Measurements from ENCODE around the gene GALNT13.

The GALNT13 gene

DNA sequence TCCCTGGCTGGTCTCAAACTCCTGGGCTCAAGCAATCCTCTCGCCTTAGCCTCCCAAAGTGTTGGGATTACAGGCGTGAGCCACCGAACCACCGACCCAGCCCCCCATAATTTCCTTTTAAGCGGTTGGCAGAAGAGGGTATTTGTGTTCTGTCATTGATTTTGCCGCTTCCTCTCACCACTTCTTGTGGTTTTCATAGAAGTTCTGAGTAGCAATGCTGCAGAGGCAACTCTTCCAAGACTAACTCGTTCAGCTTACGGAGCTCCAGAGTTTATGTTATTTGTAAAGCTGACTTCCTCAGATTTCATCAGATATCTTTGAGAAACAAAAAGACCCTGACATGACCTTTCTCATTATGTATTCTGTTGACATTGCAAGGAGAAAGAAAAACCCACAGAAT, 565.4 kb downstream of the GALNT13 start:
- TF ChIP-seq, protein P1, sequence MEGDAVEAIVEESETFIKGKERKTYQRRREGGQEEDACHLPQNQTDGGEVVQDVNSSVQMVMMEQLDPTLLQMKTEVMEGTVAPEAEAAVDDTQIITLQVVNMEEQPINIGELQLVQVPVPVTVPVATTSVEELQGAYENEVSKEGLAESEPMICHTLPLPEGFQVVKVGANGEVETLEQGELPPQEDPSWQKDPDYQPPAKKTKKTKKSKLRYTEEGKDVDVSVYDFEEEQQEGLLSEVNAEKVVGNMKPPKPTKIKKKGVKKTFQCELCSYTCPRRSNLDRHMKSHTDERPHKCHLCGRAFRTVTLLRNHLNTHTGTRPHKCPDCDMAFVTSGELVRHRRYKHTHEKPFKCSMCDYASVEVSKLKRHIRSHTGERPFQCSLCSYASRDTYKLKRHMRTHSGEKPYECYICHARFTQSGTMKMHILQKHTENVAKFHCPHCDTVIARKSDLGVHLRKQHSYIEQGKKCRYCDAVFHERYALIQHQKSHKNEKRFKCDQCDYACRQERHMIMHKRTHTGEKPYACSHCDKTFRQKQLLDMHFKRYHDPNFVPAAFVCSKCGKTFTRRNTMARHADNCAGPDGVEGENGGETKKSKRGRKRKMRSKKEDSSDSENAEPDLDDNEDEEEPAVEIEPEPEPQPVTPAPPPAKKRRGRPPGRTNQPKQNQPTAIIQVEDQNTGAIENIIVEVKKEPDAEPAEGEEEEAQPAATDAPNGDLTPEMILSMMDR (IDR thresholded peaks at IDR 0.05; ENCODE audit: poor library complexity, severe bottlenecking), result no peak
- no peaks in the 10 kb centered on the region for H3K36me3 ChIP-seq (ENCODE audit: low read depth)
- H3K27me3 ChIP-seq (ENCODE audit: insufficient read depth, poor library complexity, severe bottlenecking), result no peaks in the 10 kb centered on the region
- H3K9me3 ChIP-seq (ENCODE audit: severe bottlenecking), result no peaks in the 10 kb centered on the region
- H3K4me1 ChIP-seq (ENCODE audit: insufficient read depth, poor library complexity, severe bottlenecking), result no peaks in the 10 kb centered on the region
- H3K4me3 ChIP-seq (ENCODE audit: severe bottlenecking), result no peak overlapping the region
- H3K27ac ChIP-seq (ENCODE audit: poor library complexity, severe bottlenecking), result no peak overlapping the region
- no peak for DNase-seq (ENCODE audit: low spot score)
- no peak for ATAC-seq (ENCODE audit: low read depth)

GRCh38 chr2:154439156-154439555, 567.4 kb downstream of the GALNT13 start:
- no peak for DNase-seq (ENCODE audit: low spot score)
- H3K4me1 ChIP-seq (ENCODE audit: insufficient read depth, poor library complexity, severe bottlenecking), result no peaks in the 10 kb centered on the region
- TF ChIP-seq, protein P1 (IDR thresholded peaks at IDR 0.05; ENCODE audit: poor library complexity, severe bottlenecking), result peak; percentile 20
- no peak overlapping the region for H3K4me3 ChIP-seq (ENCODE audit: severe bottlenecking)
- no peaks in the 10 kb centered on the region for H3K9me3 ChIP-seq (ENCODE audit: severe bottlenecking)
- H3K27me3 ChIP-seq (ENCODE audit: insufficient read depth, poor library complexity, severe bottlenecking), result no peaks in the 10 kb centered on the region
- H3K27ac ChIP-seq (ENCODE audit: poor library complexity, severe bottlenecking), result no peak overlapping the region
- H3K36me3 ChIP-seq (ENCODE audit: low read depth), result no peaks in the 10 kb centered on the region
- ATAC-seq (ENCODE audit: low read depth), result no peak

DNA sequence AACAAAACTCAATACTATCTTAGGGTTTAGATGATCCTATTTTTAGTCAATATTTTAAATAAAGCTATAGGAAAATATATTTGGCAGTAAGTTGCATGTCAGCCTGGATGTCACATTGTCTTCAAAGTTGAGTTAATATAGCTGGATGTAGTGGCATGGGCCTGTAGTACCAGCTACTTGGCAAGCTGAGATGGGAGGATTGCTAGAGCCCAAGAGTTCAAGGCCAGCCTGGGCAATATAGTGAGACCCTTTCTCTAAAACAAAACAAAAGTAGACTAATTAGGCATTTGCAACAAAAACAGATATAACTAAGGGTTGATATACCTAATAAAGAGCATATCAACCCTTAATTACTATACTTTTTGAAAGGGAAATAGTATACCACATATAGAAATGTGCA, 572.2 kb downstream of the GALNT13 start:
- DNase-seq (ENCODE audit: low spot score), result no peak
- Histone ChIP-seq H3K4me3 (ENCODE audit: severe bottlenecking) (no peak overlapping the region), H3K9me3 (ENCODE audit: severe bottlenecking) (no peaks in the 10 kb centered on the region), H3K27me3 (ENCODE audit: insufficient read depth, poor library complexity, severe bottlenecking) (peaks cover 7% of the 10 kb centered on the region), H3K27ac (ENCODE audit: poor library complexity, severe bottlenecking) (no peak overlapping the region), H3K36me3 (ENCODE audit: low read depth) (no peaks in the 10 kb centered on the region), H3K4me1 (ENCODE audit: insufficient read depth, poor library complexity, severe bottlenecking) (no peaks in the 10 kb centered on the region)
- ATAC-seq (ENCODE audit: low read depth), result no peak
- TF ChIP-seq, protein P1 (IDR thresholded peaks at IDR 0.05; ENCODE audit: poor library complexity, severe bottlenecking), result no peak

DNA sequence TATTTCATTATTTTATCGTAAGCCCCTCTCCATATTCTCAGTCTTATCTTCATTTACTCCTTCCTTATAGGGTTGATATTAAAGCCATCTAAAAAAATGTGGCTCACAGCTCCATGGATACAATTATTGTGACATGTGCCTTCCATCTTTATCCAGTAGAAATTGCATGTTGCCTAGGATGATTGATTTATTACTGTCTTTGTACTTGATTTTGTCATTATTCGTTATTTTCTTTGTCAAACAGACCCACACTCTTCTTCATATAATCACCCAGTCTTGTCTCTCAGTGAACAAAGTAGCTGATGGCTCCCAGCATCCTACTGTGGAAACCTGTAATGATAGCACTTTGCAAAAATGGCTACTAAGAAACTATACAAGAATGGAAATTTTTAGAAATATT, 574.6 kb downstream of the GALNT13 start:
- no peak overlapping the region for H3K27ac ChIP-seq (ENCODE audit: poor library complexity, severe bottlenecking)
- H3K27me3 ChIP-seq (ENCODE audit: insufficient read depth, poor library complexity, severe bottlenecking), result peaks cover 7% of the 10 kb centered on the region
- DNase-seq (ENCODE audit: low spot score) (no peak), ATAC-seq (ENCODE audit: low read depth) (no peak)
- no peaks in the 10 kb centered on the region for H3K36me3 ChIP-seq (ENCODE audit: low read depth)
- H3K4me3 ChIP-seq (ENCODE audit: severe bottlenecking), result no peak overlapping the region
- TF ChIP-seq, protein P1 (IDR thresholded peaks at IDR 0.05; ENCODE audit: poor library complexity, severe bottlenecking), result no peak
- H3K9me3 ChIP-seq (ENCODE audit: severe bottlenecking), result no peaks in the 10 kb centered on the region
- no peaks in the 10 kb centered on the region for H3K4me1 ChIP-seq (ENCODE audit: insufficient read depth, poor library complexity, severe bottlenecking)

- H3K27ac ChIP-seq (ENCODE audit: poor library complexity, severe bottlenecking), result no peak overlapping the region
- H3K9me3 ChIP-seq (ENCODE audit: severe bottlenecking), result no peaks in the 10 kb centered on the region
- TF ChIP-seq, protein P1 (IDR thresholded peaks at IDR 0.05; ENCODE audit: poor library complexity, severe bottlenecking), result no peak
- H3K4me3 ChIP-seq (ENCODE audit: severe bottlenecking), result no peak overlapping the region
- no peaks in the 10 kb centered on the region for H3K36me3 ChIP-seq (ENCODE audit: low read depth)
- H3K27me3 ChIP-seq (ENCODE audit: insufficient read depth, poor library complexity, severe bottlenecking), result peaks cover 7% of the 10 kb centered on the region
- ATAC-seq (ENCODE audit: low read depth) (no peak), DNase-seq (ENCODE audit: low spot score) (no peak)
- H3K4me1 ChIP-seq (ENCODE audit: insufficient read depth, poor library complexity, severe bottlenecking), result no peaks in the 10 kb centered on the region
Measured at GRCh38 chr2:154447727-154448418, 576.2 kb downstream of the GALNT13 start.

Measured in RWPE2 (cell line).